AG08395 (cell line): ENCODE results near the gene KCNK18.
A peak's percentile ranks its signal among the peaks of the same experiment; 100 is the strongest.
"Not testable (repeated sequence)": the region's sequence is repeated elsewhere in the genome, so short reads cannot be mapped to it uniquely, and the experiment has no call there.

Source experiments
- DNase-seq: peaks from one replicate; pipeline ENCODE4 v3.0.0; 2012; ENCODE audit warnings: mixed read lengths, low spot score

The KCNK18 gene

DNA sequence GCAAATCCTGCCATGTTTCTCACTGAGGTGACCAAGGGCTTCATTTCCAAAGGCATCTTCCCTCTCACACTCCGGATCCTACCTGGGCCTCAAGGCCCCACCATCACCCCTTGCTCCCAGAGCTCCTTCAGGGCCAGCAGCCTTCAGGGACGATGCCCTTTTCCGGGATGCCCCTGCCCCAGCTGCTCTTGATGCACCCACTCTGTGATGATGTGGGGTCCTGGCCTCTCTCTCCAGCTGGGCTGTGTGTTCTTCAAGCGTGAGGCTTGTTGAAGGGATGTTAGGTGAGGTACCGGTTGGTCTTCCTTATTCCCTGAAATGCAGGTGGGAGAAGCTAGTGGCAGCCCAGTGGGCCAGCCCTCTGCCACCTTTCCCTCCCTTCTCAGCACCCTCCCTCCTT is 25.3 kb downstream of the KCNK18 start:
- DNase-seq: no peak

DNA sequence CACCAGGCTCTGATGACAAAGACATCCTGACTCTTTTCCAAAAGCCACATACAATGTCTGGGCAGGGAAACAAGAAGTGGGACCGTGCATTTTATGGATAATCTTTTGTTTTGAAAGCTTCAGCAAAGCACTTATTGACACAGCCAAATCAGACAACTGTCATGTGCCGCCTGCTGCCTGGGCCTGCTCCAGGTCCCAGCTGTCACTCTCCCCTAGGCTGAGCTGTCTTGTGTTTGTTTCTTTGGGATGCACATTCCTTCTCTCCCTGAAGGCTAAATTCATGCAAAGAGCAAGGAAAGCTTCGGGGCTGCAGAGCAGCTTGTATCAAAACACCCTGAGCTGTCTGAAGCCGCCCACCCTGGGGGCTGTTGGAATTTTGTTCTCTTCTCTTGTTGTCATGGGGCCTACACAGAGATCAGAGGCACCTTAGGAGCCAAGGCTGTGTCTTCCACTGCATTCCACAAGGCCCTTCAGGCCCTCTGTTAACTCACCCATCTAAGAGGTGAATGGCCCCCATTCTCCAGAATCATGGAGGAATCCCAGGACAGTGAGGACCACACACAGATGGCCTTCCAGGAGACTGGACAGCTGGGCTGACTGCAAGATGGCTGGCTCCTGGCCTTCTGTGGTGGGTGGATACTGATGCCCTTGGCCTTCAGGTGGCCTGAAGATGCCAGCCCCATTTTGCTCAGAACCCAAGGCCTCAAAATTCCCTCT is 25.8 kb downstream of the KCNK18 start:
- no peak for DNase-seq

DNA sequence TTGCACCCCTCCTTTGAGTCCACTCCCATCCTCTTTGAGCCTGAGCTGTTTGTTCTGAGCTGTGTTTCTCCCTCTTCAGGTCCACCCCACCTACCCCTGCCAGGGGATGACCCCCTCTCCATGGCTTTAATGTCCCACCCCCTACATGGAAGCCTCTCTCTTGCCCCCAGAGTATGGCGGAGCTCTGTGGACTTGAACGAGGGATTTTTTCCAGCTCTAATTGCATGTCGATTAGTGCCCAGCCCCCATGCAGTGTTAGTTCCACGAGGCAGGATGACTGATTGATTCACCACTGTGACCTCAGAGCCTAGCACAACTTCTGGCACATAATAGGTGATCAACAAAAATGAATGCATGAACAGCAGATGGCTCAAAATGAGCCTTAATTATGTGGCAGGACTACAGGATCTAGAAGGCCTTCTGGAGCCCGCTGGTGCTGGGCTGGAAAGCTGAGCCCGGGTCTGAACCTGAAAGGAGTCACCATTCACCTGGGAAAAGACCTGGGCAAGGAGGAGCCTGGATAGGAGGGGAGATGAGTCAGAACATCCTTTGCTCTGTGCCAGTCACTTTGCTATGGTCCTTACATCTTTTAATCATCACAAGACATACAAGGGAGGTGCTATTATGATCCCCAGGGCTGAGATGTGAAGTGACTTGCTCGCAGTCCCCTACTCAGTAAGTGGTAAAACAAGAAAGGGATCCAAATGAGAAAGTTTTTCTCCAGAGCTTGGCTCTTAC is 26.6 kb downstream of the KCNK18 start:
- no peak for DNase-seq

DNA sequence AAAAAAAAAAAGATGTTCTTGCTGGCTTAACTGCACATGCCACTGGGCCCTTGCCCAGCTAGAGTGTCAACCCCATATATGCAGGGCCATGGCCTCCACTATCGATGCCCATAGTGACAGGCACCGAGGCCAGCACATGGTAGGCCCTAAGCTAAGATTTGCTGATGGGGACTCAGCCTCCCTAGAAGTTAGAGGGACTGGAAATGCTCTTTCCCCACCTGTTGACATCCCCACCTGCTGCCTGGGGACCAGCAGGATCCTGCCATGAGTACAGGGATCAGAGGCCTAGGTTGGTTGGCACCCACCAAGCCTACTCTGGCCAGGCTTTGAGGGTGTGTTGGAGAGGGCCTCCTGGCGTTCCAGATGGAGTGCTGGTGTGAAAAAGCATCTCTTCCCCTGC is 27.6 kb downstream of the KCNK18 start:
- no peak for DNase-seq

DNA sequence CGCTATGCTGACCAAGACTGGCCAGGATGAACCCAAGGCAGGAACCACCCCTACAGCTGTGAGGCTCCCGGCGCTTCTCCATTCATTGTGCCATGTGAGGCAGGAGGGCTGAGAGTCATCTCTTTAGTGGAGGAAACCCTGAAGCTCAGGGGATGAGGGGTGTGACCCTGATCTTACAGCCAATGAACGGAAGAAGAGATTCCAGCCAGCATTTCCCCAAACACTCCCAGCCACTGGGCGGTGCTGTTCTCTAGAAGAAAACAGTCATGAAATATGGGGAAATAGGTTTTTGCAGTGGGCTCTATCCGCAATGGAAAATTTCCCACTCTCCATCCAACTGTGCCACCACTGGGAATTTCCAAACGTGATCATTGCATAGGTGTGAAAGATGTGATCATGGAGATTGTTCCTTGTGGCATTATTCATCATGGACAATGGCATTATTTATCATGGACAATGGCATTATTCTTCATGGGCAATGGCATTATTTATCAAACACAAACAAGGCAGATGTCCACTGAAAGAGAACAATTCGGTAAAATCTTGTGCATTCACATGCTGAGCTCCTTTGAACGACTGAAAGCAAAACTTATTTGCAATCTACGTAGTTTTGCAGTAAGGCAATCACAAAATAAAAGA is 29.6 kb downstream of the KCNK18 start:
- DNase-seq: peak; percentile 57

DNA sequence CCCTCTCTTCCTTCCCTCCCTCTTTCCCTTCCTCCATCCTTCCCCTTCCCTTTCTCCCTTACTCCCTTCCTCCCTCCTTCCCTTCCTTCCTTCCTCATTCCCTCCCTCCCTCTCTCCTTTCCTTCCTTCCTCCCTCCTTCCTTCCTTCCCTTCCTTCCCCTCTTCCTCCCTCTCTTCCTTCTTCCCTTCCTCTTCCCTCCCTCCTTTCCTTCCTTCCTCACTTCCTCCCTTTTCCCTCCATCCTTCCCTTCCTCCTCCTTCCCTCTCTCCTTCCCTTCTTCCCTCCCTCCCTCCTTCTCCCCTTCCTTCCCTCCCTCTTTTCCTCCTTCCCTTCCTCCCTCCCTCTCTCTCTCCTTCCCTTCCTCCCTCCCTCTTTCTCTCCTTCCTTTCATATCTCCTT is 30.9 kb downstream of the KCNK18 start:
- DNase-seq: no peak

DNA sequence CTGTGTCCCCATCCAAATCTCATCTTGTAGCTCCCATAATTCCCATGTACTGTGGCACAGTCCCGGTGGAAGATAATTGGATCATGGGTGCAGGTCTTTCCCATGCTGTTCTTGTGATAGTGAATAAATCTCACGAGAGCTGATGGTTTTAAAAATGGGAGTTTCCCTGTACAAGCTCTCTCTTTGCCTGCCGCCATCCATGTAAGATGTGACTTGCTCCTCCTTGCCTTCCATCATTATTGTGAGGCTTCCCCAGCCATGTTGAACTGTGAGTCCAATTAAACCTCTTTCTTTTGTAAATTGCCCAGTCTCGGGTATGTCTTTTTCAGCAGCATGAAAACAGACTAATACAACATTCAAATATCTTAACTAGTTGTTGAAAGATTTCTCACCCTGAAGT is 32.8 kb downstream of the KCNK18 start:
- not testable (repeated sequence) for DNase-seq

DNA sequence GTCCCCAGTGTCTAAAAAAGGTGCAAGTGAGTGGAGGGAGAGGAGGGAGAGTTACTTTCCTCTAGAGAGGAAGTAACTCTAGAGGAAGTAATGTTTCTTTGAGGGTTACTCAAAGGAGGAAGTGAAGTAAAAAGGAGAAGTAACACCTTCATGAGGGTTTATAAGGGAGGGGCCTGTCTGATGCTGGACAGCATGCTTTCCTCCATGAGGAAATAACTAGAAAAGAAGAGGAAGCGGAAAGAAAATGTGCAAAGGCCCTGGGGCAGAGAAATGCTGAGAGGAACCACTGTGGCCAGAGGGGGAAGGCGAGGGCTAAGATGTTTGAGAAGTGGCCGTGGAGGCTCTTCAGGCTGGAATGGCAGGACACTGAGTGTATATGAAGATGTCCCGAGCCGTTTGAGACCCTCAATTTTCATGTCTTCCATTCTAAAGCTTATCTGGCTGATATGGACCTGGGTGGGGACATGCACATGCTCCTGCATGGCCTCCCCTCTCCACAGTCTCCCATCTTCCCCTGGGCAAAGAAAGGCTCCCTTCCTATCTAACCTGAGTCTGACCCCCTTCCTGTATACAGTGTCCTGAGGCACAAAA is 40.2 kb downstream of the KCNK18 start:
- DNase-seq: no peak

DNA sequence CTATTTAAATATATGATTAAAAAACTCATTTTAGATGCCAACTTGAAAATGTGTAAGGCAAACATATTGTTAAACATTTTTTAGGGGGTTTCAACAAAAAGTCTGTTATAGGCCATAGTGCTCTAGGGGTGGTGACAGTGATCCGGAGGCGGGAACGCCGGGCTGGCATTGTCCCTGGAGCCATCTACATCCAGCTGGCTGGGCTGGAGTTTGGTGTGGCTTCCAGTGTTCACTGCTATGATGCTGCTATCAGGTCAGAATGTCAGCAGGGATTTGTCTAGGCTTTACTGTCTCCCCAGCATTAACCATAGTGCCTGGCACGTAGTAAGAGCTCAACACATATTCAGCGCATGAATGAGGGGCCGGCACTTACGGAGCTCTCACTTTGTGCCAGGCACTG is 41.8 kb downstream of the KCNK18 start:
- DNase-seq: no peak

DNA sequence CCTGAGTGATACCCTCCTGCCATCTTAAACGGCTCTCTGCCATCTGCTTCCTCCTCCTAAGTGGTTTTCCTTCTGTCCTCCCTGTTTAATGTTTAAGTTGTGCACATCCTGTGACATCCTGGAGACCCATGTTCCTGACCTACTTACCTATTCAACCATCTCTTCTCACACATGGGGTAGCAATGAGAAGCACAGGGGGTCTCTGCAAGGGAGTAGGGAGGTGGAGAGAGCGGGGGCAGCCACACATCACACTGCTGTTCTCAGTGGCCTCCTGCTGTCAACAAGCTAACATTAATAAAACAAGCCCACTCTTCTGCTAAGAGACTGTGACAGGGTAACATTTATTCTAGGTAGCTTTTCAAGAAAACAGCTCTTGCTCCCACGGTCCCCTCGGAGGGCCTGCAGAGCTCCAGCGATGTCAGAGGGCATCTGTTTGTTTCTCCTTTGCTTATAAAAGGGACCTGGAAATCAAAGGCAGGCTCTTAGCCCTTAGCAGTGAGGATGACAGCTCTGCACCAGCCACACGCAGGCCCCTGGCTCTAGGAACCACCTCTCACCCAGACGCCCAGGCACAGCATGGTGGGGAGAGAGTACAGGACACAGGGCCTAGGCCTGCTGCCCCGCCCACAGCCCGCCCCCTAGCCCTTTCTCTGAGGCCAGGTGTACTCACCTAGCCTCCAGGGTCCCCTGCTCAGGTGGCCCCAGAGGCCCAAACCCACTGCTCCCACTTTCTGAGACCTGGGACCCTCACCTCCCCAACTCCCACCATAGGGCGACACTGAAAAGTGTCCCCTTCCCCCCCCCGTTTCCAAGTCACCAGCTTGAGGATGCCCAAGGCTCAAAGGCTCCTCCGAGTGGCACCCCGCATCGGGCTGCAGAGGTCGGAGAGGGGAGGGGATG is 42.7 kb downstream of the KCNK18 start:
- DNase-seq: no peak

DNA sequence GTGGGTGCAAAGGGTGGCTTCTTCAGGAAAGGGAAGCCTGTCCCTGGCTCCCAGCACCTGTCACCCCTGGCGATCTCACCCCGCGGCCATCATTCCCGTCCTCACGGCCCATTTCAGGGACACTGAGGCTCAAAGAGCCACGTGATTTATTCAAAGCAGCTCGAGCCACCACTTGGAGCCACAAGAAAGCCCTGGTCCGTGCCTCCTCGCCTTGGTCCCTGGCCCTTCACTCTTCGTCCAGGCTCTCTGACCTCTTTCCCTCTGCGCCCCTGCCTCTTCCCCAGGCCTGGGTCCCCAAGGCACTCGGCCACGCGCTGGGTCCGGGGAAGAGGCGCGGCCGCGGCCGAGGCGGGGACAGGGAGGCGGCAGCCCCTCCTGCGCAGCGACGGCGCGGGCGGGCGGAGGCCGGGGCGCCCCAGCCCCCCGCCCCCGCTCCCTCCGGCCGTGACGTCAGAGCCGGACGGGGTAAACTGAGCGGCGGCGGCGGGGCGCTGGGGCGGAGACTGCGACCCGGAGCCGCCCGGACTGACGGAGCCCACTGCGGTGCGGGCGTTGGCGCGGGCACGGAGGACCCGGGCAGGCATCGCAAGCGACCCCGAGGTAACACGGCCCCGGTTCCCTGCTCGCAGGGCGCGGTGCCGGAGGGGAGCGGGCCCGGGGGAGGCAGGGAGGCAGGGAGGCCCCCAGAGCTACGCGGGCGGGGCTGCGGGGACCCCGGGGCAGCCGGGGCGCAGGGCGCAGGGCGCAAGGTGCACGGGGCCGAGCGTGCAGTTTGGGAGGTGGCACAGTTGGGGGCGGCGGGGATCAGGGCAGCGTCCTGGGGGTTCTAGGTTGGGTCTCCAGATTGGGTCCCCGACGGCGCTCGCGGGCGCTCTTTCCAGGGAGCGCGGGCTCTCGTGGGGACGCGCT is 43.6 kb downstream of the KCNK18 start, which contains the start of gene SLC18A2:
TSS of gene SLC18A2 (plus strand) at position 494 of the 909 bp plus-strand sequence. CDS start 580 bp downstream, outside the sequence.
- DNase-seq: no peak

DNA sequence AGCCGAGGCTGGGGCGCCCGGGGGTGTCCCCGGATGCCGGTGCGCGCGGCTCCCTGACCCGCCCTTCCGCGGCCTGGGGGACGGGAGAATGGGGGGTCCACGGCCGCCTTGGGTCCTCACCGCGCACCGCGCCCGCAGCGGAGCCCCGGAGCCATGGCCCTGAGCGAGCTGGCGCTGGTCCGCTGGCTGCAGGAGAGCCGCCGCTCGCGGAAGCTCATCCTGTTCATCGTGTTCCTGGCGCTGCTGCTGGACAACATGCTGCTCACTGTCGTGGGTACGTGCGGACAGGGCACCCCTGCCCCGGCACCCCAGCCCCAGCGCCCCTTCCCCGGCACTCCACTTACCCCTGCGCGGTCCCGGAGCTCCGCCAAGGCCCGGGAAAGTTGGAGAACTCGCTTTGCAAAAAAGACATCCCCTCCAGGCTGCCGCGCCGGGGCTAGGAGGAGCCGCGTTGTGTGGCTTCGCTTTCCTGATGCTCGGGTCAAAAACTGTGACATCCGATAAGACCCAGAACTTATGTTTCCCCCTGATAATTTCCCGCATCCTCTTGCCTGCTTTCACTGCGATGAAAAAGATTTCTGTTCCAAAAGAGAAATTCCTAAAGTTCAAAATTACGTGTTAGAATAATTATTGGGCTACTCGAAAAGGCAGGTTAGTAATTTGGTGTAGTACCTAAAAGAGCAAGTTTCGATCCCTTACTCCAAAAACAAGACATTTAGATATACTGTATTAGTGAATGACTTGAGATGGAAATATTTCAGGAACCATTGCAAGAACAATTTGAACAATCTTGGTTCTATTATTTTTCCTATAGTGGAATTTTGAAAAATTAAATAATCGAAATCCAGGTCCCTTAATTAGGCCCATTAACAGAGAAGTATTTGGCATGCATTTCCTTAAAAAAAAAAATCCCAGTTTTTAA is 44.5 kb downstream of the KCNK18 start:
- peak; percentile 25 for DNase-seq

DNA sequence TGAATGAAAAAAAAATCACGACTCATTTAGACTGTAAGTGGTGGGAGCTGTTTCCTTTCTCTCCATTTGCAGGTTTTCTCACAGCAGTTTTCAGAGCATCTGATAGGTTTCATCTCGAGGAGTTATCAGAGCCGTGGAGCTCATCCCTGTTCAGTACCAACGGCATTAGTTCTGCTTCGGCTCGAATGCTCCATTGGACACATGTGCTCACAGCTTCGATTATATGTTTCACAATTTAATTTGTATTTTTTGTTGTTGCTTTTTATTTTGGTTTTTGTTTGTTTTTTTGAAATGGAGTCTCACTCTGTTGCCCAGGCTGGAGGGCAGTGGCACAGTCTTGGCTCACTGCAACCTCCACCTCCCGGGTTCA is 45.2 kb downstream of the KCNK18 start:
- no peak for DNase-seq

DNA sequence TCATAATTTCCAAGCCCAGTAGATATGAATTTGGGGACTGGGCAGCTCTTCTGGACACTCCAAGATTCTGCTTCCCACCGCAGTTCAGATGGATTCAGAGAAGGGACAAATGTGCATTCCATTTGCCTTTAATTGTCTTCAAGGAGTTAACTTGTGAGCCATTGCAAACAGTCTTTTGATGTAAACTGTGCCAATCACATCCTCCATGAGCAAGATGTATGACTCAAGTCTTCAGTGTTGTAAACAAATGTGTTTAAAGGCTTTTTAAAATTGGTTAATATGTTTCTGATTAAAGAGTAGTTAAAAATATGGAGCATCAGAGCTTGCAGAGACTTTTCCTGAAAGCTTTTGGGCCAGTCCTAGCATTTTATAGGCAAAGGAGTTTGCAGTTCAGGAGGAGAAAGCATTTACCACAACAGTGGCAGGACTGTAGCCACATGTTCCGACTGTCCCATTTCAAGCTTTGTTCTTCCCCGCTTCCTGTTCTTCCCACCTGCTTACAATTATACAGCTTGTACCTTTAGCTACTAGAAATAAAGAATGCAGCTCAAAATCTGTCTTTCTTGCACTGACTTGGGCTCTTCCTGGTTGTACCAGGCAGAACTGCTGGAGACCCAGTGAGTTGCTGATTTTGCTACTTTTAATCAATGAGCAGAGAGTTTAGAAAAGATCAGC is 49.8 kb downstream of the KCNK18 start:
- peak; percentile 44 for DNase-seq

DNA sequence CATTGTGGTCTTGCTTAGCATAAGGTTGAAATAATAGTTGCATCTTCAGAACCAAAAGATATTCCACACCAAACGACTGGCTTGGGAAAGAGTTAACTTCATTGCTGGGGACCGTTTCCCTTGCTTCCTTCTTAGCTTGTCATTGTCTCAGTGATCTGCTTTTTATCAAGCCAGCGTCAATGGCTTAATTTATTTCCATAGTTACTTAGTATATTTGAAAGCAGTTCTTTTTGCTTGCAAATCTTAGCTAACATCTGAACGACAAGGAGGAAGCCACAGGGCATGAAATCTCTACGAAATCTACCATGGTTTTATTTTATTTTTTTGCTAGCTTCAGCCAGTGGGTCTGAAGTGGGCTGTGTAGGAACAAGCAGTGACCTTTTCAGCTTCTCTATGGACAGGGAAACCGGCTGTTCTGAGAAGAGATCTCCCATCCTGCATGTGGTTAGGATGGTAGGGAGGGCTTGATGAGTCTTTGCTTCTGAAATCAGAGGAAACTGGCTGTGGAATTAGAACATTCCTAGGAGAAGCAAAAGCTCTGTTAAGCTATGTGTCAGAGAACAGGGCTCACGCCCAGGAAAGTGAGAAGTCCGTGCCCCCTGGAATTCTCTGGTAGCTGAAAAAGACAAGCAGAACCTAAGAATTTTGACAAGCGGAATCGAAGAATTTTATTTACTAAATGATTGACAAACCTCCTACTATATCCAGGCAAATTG is 51.6 kb downstream of the KCNK18 start:
- DNase-seq: peak; percentile 66

DNA sequence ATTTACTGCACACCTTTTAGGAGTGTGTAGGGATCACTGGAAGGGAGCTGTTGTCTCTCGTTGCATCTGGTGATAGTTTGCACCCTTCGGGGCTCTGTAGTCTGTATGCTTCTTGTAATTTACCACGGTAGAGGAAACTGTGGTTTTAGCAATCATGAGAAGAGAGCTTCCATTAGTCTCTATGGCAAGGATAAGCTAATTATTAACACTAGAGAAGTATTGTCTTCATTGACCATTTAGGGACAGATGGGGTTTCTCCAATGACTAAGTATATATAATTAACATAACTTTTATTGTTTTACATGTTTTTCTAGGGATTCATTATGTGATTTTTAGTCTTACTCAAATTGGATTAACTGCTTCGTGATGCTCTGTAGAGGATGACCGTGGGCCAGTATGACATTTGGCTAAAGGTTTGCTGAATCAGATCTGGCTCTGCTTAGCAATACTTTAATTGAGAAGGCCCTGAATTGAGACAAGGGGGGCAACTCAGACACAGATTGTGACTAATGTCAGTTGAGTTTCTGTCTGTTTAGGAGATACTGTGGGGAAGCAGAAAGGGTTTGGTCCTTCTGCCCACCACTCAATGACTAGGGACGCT is 52.3 kb downstream of the KCNK18 start:
- DNase-seq: no peak

DNA sequence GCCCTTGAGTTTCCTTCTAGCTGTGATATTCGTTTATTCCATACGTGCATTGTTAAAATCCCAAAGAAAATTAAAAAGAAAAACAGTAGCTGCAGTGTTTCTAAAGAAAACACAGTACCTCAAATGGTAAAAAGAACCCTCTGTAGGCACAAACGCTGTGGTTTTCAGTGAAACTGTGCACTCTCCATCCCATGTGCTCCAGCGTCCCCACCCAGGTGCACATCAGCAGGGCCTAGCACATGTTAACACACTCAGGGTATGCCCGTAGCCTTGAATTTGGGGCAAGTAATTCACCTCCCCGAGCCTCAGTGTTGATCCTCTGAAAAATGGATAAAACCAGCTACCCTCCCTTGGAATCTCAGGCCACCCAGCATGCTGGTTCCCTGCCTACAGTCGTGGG is 53.1 kb downstream of the KCNK18 start:
- DNase-seq: no peak

DNA sequence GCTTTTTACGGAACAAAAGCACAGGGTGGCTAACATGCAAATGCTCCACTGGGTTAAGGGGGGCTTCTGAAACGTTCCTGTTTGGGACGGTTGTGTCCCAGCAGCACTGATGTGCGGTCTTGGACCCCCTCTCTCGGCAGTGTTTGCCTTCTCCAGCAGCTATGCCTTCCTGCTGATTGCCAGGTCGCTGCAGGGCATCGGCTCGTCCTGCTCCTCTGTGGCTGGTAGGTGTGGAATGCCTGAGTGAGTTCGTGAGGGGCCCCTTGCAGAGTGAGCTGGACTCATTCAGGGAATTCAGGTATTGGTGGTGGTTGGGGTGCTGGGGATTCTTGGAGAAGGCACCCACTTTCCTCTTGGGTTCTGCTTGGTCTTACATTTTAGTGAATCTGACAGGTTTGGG is 56.6 kb downstream of the KCNK18 start:
- DNase-seq: no peak
